ENCODE results near the gene DIP2C.

DNA sequence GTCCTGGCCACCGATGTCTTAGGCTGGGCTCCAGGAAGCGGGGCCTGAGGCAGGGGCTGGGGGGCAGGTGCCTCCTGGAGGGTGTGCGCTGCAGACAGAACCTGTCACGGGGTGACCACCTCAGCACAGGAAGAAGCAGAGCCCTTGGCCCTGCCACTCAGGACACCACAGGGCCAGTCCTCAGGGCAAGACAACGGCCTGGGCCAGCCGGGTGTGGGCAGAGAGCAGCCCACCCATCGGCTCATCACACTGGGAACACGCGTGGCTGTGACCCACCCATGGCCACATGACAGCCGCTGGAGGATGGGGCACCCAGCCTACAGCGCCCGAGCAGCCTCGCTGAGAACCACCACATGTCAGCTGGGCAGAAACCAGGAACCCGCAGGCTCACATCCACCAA is 5.9 kb upstream of the DIP2C start:
- no peak for TF ChIP-seq POLR2A (IDR thresholded peaks at IDR 0.05)
- TF ChIP-seq, protein P1, sequence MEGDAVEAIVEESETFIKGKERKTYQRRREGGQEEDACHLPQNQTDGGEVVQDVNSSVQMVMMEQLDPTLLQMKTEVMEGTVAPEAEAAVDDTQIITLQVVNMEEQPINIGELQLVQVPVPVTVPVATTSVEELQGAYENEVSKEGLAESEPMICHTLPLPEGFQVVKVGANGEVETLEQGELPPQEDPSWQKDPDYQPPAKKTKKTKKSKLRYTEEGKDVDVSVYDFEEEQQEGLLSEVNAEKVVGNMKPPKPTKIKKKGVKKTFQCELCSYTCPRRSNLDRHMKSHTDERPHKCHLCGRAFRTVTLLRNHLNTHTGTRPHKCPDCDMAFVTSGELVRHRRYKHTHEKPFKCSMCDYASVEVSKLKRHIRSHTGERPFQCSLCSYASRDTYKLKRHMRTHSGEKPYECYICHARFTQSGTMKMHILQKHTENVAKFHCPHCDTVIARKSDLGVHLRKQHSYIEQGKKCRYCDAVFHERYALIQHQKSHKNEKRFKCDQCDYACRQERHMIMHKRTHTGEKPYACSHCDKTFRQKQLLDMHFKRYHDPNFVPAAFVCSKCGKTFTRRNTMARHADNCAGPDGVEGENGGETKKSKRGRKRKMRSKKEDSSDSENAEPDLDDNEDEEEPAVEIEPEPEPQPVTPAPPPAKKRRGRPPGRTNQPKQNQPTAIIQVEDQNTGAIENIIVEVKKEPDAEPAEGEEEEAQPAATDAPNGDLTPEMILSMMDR (IDR thresholded peaks at IDR 0.05) = no peak

Measured in testis (tissue), 2 donors.